GM13976 (cell line): Measurements from ENCODE around the gene TGFBRAP1.
A peak's percentile ranks its signal among the peaks of the same experiment; 100 is the strongest.

Experiments used
- DNase-seq: peaks from one replicate; pipeline ENCODE4 v3.0.0; 2012; ENCODE audit warnings: low spot score
- in situ Hi-C: fragments of 300-500 bp; cut with MboI; formaldehyde crosslinking; loops from one replicate; pipeline ENCODE4 v1.12.0; 2022; ENCODE audit warnings: low sequenced_read_pairs, mixed read lengths, inconsistent platforms; ENCODE audit not compliant: unreplicated experiment
- TF ChIP-seq, protein P1 (sequence below): IDR thresholded peaks from 2 replicates; pipeline ENCODE4 v1.5.1; 2012; ENCODE audit warnings: borderline replicate concordance, mild to moderate bottlenecking; ENCODE audit not compliant: insufficient read depth; ENCODE audit errors: extremely low read depth, missing control alignments, control extremely low read depth

Gene TGFBRAP1

DNA sequence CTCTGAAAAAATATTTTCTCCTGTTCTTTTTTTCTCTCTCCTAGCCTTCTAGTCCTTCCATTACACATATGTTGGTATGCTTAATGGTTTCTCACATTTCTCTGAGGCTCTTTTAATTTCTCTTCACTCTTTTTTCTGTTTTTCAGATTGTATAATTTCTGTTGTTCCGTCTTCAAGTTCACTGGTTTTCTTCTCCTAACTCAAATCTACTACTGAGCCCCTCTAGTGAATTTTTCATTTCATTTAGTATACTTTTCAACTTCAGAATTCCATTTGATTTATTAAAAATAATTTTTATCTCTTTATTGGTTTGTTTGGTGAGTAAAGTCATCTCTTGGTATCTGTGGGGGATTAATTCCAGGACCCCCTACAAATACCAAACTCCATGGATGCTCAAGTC is 27.6 kb upstream of the TGFBRAP1 start:
- in situ Hi-C loops, result no loop called here

DNA sequence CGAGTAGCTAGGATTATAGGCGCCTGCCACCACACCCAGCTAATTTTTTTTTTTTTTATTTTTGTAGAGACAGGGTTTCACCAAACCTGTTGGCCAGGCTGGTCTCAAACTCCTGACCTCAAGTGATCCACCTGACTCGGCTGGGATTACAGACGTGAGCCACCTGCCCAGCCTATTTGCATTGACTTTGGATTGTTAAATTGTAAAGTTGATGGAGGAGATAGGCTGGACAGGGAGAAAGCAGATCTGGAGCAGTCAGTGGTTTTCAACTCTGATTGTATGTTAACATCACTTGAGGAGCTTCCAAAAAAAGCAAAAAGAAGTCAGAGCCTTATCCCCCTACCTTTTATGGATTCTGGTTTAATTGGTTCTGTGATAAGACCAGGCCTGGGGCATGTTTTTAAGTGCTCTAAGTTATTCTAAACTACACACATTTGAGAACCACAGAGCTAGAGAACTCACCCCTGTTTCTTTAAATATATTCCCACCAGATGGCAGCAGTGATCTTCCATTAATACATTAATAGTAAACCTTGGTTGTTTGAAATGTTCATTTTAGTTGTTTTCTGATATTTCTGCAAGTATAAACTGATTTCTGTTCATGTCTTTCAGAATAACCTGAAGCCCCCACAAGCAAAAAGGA is 15.3 kb upstream of the TGFBRAP1 start:
- DNase-seq, result no peak
- TF ChIP-seq, protein P1, sequence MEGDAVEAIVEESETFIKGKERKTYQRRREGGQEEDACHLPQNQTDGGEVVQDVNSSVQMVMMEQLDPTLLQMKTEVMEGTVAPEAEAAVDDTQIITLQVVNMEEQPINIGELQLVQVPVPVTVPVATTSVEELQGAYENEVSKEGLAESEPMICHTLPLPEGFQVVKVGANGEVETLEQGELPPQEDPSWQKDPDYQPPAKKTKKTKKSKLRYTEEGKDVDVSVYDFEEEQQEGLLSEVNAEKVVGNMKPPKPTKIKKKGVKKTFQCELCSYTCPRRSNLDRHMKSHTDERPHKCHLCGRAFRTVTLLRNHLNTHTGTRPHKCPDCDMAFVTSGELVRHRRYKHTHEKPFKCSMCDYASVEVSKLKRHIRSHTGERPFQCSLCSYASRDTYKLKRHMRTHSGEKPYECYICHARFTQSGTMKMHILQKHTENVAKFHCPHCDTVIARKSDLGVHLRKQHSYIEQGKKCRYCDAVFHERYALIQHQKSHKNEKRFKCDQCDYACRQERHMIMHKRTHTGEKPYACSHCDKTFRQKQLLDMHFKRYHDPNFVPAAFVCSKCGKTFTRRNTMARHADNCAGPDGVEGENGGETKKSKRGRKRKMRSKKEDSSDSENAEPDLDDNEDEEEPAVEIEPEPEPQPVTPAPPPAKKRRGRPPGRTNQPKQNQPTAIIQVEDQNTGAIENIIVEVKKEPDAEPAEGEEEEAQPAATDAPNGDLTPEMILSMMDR, result no peak
- in situ Hi-C loops, result no loop called here

More for the DNA sequence above, 27.6 kb upstream of the TGFBRAP1 start:
- TF ChIP-seq, protein P1, result no peak
- DNase-seq, result no peak

DNA sequence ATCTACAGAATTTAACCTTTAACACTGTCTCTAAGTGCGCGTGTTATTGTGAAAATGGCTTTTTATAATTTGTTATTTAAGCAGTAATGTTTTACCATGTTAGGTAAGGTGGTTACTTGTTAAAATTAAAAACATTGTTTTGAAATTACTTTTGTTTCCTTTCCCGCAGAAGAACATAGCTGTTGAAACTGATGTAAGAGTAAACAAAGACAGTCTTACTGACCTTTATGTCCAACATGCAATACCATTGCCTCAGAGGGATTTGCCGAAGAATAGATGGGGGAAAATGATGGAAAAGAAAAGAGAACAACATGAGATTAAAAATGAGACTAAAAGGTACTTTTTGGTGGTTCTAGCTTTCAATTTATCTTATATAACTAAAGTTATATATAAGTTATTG is 9.9 kb upstream of the TGFBRAP1 start:
- TF ChIP-seq, protein P1, result no peak
- DNase-seq, result no peak
- in situ Hi-C loops, result no loop called here

DNA sequence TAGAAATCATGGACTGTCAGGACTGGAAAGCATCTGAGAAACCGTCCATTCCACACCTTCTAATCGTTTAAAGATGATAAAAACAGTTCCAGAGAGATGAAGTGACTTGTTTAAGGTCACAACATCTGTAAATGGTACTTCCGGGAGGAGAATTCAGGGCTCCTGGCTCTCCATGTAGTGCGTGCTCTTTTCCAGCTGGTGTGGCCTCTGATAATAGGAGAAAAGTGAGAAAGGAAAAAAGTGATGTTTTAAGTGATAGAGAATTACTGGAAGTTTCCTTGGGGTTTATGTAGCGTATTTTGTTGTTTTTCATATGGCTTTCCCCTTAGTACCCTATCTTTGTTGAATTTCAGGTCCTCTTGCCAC is 8.5 kb upstream of the TGFBRAP1 start:
- TF ChIP-seq, protein P1, result no peak
- no peak for DNase-seq
- in situ Hi-C loops, result no loop called here

DNA sequence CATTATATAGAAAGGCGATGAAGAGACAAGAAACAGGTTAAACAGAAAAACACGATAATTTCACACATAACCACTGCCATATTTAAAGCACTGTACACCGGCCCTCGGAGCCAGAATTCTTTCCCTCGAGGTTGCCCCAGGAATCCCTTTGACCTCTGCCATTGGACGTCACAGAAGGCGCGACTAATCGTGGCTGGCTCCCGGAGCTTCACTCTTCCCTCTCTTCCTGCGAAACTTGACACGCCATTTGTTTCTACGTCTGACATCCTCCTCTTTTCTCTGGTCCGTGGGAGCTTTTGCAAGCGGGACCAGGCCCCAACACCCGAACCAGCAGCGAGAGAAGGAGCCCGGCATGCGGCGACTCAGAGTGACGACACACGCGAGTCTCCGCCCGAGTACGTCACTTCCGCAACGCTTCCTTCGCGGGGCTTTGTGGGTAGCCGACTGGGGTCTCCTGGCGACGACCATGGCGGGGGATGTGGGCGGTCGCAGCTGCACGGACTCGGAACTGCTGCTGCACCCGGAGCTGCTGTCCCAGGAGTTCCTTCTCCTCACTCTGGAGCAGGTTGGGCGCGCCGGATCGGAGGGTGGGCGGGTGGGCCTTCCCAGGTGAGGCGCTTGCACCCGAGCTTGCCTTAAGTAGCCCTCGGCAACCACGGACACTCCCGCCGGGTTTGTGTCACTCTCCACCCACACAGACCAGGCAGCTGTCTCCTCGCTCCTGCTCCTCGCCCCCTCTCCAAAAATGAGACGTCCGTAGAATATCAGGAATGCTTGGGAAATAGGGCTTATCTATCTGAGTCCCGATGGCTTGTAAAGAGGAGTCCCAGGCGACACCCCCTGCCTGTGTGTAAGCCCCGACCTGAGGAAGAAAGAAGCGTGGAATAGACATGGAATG is 7.8 kb upstream of the TGFBRAP1 start, which contains the start of gene C2orf49:
Gene C2orf49, plus strand, starts transcription at position 419 of the 898 bp plus-strand sequence. Its CDS starts 48 bp downstream, at position 467.
- peak; percentile 92 for DNase-seq
- TF ChIP-seq, protein P1, result no peak
- in situ Hi-C loops, result no loop called here

DNA sequence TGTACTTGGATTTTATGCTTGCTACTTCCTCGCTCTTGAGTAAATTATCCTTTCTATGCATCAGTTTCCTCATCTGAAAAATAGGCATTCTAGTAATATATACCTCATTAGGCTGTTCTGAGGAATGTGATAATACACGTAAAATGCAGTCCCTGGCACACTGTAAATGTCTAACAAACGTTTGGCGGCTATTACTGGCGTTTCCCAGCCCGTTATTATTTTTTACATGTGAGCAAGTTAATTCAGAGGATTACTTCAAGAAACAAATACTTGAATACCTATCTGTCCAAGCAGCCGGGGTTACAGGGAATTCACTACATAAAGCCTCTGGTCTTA is 7.2 kb upstream of the TGFBRAP1 start:
- TF ChIP-seq, protein P1, result no peak
- DNase-seq, result no peak
- in situ Hi-C loops, result no loop called here
